Left ventricle myocardium inferior (tissue), 1 donor: ENCODE results near the gene ATXN7L3. TPM values are rescaled to one million over a fixed set of nuclear protein-coding genes. Genes with fewer than 3 reads are reported as not detected.

ENCODE experiments used
- DNase-seq: peaks from one replicate; pipeline ENCODE4 v3.0.0-alpha.2; 2020
- H3K27ac ChIP-seq: fragments of 200-600 bp; replicated peaks from 2 replicates; pipeline ENCODE4 v1.8.0; 2021
- H3K27me3 ChIP-seq: fragments of 200-600 bp; 2 replicates; pipeline ENCODE4 v1.8.0; 2021; ENCODE audit warnings: low read depth
- H3K36me3 ChIP-seq: fragments of 200-600 bp; 2 replicates; pipeline ENCODE4 v1.8.0; 2021
- H3K4me1 ChIP-seq: fragments of 200-600 bp; 2 replicates; pipeline ENCODE4 v1.8.0; 2021
- H3K4me3 ChIP-seq: fragments of 200-600 bp; 2 replicates; pipeline ENCODE4 v1.8.0; 2021; ENCODE audit warnings: mild to moderate bottlenecking, moderate library complexity
- H3K9me3 ChIP-seq: fragments of 200-600 bp; replicated peaks from 2 replicates; pipeline ENCODE4 v1.8.0; 2021
- intact Hi-C: fragments of 100-400 bp; cut with micrococcal nuclease; formaldehyde crosslinking; loops from one replicate; pipeline ENCODE4 v1.11.0; 2022
- total RNA-seq: library from RNA; stranded (reverse); fragmentation: NEBNext Ultra II Directional; extraction: Animal tissue kit (Norgen Biotek cat#: 25700); gene quantifications from one replicate; pipeline ENCODE4 v1.2.1, GENCODE V29; 2021
- TF ChIP-seq, protein P1 (sequence below): fragments of 200-600 bp; IDR thresholded peaks from 2 replicates; pipeline ENCODE4 v1.8.0; 2021; ENCODE audit warnings: antibody characterized with exemption, mild to moderate bottlenecking, borderline replicate concordance
- donor health status: DM: no; HTN: yes; CAD: no; lungs with severe emphysema.

The ATXN7L3 gene
- total RNA-seq, 1 donor from 2014 or later = 28.7 TPM

DNA sequence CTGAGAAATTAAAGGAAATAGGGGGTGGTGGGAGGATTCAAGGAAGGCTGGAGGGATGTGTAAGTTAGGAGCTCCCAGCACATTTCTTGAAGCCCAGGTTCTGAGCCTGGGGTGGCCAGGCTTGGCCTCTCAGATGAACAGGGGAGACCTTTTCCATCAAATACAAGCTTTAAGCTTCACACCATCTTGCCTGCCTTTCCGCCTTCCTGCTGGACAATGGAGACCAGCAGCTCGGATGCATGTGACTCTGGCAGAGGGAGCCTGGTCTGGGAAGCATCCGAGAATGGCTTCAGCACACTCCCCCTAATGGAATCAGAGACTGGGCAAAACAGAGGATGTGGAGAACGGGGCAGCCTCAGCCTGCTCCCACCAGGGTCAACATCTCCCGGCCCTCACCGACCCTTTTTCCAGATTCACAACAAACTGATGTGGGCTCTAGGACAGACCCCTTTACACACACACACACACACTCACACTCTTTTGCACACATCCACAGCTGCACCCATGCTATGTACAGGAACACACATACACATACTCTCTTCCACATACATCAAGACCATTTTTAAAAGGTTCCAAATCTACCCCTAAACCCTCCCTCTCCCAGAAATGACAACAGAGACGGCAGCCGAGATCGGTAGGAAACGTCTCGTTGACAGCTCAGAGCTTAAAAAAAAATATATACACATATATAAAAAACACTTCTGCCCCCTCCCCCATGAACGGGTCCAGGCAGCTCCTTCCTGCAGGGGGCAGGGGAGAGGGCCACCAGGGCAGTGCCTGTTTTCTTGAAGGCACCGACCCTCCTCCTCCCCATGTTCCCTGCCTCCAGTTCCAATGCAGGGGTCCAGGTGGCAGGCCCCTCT is 6.5 kb upstream of the ATXN7L3 start:
- H3K27ac ChIP-seq = no peak overlapping the region

DNA sequence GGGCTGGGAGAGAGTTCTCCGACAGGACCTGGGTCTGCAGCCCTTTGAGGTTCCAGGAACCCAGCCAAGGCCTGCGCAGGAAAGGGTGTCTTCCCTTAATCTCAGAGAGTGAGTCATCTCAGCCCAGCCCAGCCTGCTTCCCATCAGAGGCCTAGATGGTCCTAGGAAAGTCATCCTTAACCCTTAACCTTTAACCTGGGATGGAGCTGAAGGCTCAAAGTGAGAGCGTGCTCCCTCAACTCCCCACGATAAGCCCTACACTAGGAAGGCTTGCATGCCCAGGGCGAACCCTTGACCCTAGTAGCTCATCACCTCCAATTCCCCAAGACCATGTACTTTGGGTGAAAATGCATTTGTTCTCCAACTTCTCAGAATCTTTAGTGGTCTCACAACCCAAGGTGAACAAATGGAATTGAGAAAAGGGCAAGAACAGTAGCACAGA is 4.8 kb upstream of the ATXN7L3 start:
- TF ChIP-seq, protein P1, sequence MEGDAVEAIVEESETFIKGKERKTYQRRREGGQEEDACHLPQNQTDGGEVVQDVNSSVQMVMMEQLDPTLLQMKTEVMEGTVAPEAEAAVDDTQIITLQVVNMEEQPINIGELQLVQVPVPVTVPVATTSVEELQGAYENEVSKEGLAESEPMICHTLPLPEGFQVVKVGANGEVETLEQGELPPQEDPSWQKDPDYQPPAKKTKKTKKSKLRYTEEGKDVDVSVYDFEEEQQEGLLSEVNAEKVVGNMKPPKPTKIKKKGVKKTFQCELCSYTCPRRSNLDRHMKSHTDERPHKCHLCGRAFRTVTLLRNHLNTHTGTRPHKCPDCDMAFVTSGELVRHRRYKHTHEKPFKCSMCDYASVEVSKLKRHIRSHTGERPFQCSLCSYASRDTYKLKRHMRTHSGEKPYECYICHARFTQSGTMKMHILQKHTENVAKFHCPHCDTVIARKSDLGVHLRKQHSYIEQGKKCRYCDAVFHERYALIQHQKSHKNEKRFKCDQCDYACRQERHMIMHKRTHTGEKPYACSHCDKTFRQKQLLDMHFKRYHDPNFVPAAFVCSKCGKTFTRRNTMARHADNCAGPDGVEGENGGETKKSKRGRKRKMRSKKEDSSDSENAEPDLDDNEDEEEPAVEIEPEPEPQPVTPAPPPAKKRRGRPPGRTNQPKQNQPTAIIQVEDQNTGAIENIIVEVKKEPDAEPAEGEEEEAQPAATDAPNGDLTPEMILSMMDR = no peak

More for the DNA sequence above, 6.5 kb upstream of the ATXN7L3 start:
- Histone ChIP-seq H3K4me3 (no peak overlapping the region), H3K9me3 (no peaks in the 10 kb centered on the region), H3K36me3 (peaks cover 44% of the 10 kb centered on the region), H3K4me1 (peaks cover 25% of the 10 kb centered on the region), H3K27me3 (no peaks in the 10 kb centered on the region)
- TF ChIP-seq, protein P1 = no peak
- no peak for DNase-seq
- intact Hi-C loops = no loop called here

DNA sequence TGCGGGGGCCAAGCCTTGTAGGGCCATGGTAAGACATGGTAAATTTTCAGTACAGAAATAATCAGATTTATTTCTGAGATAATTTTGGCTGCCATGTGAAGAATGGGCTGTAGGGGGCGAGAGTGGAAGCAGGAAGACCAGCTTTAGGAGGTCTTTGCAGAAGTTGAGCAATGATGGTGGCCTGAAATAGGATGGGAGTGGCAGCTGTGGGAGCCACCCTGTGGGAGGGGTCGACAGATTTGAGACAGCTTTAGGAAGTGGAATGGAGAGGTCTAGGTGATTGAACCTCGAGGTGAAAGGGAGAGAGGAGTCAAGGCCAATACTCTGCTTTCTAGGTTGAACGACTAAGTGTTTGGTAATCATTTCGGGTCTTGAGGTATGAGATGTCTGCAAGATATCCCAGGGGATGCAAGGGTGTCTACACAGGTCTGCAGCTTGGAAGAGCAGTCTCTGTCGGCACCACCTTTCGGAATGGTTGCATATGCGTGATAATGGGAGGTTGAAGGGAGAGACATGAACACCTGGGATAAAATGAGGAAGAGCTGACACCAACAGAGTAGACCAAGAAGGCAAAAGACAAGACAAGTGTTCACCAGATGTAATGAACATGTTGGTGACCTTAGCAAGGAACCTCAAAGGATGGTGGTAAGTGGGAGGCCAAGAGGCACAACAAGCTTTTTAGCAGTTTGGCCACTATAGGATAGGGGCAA is 4.2 kb upstream of the ATXN7L3 start:
- no peak overlapping the region for H3K4me3 ChIP-seq
- TF ChIP-seq, protein P1 = peak; percentile 68
- peaks cover 23% of the 10 kb centered on the region for H3K4me1 ChIP-seq
- H3K9me3 ChIP-seq = no peaks in the 10 kb centered on the region
- intact Hi-C loops = no loop called here
- H3K27me3 ChIP-seq = no peaks in the 10 kb centered on the region
- H3K27ac ChIP-seq = peak overlapping the region; percentile 5
- no peak for DNase-seq
- peaks cover 24% of the 10 kb centered on the region for H3K36me3 ChIP-seq

More for the DNA sequence above, 4.8 kb upstream of the ATXN7L3 start:
- Histone ChIP-seq H3K27me3 (no peaks in the 10 kb centered on the region), H3K36me3 (peaks cover 30% of the 10 kb centered on the region), H3K9me3 (no peaks in the 10 kb centered on the region), H3K4me1 (peaks cover 20% of the 10 kb centered on the region), H3K4me3 (no peak overlapping the region), H3K27ac (peak overlapping the region; percentile 5)
- intact Hi-C loops = no loop called here
- DNase-seq = no peak

DNA sequence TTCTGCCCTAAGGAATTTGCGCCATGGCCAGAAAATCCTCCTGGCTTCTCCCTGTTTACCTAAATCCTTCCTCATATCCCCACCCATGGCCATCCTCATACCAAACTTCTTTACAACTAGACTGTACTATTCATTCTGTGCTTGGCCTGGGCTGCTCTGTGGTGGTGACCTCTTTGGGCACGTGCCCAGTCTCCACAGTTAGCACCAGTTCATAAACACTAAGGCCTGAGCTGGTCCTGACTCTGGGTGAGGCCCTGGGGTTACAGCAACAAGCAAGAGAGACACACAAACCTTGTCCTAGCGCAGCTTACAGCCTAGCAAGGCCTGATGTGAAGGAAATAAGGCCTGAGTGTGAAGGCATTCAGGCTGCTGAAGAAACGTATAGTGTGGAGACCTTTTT is 3.1 kb upstream of the ATXN7L3 start:
- Histone ChIP-seq H3K27me3 (no peaks in the 10 kb centered on the region), H3K4me3 (no peak overlapping the region), H3K36me3 (peaks cover 12% of the 10 kb centered on the region), H3K27ac (no peak overlapping the region), H3K9me3 (no peaks in the 10 kb centered on the region), H3K4me1 (peaks cover 34% of the 10 kb centered on the region)
- intact Hi-C loops = no loop called here
- TF ChIP-seq, protein P1 = no peak
- DNase-seq = no peak

DNA sequence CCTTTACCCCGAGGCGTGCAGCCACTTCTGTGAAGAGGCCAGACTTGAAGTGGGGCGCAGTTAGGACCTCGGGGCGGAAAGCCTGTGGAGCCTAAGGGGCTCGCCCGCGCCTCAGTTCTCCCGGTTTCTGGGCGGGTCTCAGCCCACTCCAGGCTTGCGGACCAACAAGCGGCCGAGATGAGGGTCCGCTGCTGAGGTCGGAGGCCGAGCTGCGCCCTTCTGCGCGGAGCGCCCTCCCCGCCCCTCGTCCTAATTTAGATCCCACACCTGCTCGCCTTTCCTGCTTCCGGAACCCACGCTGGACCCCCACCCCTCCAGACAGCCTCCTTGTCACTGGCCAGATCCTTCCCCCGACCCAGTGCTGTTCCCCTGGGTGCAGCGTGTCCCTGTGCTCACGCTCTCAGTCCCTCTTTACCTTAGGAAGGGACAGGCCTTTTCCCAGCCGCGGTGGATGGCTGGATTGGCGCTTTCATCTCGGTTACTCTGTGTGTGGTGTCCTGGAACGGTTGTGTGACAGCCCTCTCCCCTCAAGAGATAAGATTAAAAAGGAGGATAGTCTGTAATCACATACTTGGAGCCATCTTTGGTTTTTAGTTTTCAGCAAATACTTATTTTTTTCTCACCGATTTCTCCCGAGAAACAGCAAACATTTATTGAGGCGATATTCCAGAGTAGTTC is 933 bp upstream of the ATXN7L3 start:
- Histone ChIP-seq H3K27me3 (no peaks in the 10 kb centered on the region), H3K9me3 (no peaks in the 10 kb centered on the region), H3K27ac (peak overlapping the region; percentile 98), H3K36me3 (peaks cover 20% of the 10 kb centered on the region), H3K4me1 (peaks cover 44% of the 10 kb centered on the region), H3K4me3 (peak overlapping the region; percentile 84)
- intact Hi-C loops = no loop called here
- TF ChIP-seq, protein P1 = no peak
- no peak for DNase-seq
